ENCODE results near the gene ERC2.

DNA sequence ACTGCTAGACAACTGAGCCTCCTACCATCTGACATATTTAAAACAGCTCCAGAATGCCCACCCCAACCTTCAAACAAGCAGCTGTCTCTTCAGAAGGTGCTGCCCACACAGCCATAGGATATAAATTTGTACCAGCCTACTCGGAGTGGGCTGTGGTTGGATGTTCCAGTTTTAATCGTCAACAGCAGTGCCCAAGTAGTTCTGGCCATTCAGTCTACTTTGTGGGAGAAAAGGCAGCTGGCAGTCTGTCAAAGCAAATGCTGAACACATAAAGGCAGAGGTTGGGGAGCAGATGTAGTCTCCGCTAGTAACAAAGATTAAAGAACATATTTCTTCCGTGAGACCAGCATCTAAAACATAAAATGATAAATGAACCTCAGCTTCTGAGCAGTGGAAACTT is 15.9 kb upstream of the ERC2 start:
- TF ChIP-seq, protein P1, sequence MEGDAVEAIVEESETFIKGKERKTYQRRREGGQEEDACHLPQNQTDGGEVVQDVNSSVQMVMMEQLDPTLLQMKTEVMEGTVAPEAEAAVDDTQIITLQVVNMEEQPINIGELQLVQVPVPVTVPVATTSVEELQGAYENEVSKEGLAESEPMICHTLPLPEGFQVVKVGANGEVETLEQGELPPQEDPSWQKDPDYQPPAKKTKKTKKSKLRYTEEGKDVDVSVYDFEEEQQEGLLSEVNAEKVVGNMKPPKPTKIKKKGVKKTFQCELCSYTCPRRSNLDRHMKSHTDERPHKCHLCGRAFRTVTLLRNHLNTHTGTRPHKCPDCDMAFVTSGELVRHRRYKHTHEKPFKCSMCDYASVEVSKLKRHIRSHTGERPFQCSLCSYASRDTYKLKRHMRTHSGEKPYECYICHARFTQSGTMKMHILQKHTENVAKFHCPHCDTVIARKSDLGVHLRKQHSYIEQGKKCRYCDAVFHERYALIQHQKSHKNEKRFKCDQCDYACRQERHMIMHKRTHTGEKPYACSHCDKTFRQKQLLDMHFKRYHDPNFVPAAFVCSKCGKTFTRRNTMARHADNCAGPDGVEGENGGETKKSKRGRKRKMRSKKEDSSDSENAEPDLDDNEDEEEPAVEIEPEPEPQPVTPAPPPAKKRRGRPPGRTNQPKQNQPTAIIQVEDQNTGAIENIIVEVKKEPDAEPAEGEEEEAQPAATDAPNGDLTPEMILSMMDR (conservative IDR thresholded peaks at IDR 0.05; ENCODE audit: low read length): no peak
- no peak for TF ChIP-seq EZH2phosphoT487 (IDR thresholded peaks at IDR 0.05; ENCODE audit: borderline replicate concordance)
